Stimulated activated CD8-positive, alpha-beta memory T cell treated with anti-CD3 and anti-CD28 coated beads, Interleukin-7, amount 100 ng/mL, for 48 hours (primary cell): ENCODE data around the gene EIPR1.
"Not testable (repeated sequence)": the region's sequence is repeated elsewhere in the genome, so short reads cannot be mapped to it uniquely, and the experiment has no call there.

ENCODE experiments used
- DNase-seq, 2 donors: peaks; one replicate each; pipeline ENCODE4 v3.0.0-alpha.2; 2020; ENCODE audit warnings: low read depth in 1 of 2; ENCODE audit errors: extremely low read depth in 1 of 2

The EIPR1 gene

DNA sequence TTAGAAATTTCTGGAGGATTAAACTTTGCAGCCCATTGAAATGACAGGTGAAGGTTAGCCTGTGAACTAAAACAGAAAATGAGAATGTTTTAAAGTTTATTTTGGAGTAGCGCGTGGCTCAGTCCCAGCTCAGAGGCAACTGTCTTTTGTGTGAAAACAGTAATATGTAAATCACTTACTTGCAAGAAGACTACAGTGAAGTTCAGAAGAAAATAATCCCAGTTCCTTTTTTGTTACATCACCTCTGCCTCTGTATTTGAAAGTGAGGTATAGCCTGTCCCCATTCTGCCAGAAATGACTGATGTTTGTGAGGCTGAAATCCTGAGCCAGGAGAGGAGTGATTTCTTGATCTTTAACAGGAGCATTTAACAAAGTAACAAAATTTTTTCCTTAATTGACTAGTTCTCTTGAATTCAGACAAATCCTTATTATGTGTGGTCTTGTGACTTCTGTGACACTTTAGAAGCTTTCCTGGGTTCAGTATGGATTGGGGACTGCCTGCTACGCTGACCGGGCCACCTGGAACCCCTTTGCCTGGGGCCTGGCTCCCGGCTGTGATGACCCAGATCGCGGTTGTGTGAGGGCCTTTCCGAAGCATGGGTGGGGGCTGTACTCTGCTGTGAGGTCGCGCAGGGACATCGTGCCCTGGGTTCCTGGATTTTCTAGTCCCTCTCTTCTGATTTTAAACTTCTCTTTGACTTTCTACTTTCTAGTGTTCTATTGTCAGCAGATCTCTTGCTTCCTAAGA is 26.1 kb upstream of the EIPR1 start:
- no peak for DNase-seq

DNA sequence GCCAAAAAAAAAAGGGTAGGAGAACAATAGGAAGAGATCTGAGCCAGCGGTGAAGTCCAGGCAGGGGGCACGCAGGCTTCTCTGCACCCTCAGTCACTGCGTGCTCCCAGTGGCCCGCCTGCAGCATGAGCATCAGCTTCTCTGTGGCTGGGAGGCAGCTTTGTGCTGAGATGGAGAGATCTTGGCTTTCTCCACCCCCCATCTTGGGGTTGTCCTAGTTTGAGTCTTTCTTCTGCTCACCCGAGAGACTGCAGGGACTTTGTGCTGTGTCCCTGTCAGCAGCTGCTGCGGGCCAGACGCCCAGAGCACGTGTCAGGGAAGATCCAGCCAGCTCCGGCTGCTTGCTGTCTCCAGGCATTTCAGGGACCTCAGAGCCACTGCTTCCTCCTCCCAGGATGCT is 22.2 kb upstream of the EIPR1 start:
- no peak for DNase-seq

DNA sequence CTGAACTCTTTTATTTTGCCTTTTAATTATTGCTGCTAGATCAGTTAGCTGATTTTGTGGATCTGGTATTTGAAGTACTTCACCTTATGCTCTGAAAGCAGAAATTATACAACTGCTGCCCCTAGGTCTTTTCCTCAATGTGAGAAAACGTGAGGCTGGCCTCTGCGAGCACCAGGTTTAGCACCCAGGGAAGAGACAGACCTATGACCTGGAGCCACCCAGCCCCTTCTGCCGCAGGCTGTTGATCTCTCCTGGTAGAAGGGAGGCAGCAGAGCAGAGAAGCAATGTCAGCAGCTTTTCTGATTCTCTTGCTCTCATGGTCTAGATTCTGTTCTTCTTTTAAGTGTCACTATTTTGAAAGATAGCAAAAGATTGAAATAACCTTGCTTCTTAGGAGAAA is 21.8 kb upstream of the EIPR1 start:
- no peak for DNase-seq

DNA sequence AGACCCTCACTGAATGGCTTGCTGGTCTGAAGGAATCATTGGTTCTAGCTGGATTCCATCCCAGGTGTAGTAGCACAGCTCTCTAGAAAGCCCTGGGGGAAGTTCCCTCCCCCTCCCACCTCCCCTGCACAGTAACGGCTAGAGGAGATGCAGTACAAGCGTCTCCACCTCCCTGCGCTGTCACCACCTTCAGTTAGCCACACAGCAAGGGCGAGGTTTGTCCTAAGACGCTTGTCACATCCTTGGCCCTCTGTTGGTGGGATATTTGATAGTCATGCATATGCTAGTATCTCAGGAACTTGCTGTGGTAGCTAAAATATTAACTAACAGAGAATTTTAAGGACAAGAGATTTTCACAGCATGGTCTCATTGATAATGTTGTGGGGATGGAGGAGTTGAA is 21.2 kb upstream of the EIPR1 start:
- DNase-seq, result no peak

DNA sequence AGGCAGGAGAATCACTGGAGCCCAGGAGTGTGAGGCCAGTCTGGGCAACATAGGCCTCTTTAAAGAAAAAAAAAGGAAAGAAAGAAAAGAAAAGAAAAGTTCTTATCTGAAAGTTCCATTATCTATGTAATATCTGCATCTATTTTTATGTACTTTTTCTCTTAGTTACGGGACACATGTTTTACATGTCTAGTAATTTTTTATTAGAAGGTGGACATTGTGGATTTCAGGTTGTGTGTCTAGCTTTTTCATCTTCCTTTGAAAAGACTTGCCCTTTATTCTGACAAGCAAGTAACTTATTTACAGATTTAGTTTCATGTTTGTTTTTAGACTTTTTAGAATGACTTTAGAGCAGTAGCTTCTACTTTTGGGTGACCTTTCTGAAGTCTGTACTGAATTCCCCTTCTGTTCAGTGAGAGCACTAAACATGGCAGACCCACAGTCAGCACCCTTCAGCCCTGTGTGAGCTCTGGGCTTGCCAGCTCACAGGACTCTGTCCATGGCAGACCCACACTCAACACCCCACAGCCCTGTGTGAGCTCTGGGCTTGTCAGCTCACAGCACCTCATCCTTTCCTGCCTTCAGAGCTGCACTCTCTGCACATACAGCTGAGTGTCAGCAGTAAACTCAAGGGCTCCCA is 19.4 kb upstream of the EIPR1 start:
- no peak for DNase-seq

DNA sequence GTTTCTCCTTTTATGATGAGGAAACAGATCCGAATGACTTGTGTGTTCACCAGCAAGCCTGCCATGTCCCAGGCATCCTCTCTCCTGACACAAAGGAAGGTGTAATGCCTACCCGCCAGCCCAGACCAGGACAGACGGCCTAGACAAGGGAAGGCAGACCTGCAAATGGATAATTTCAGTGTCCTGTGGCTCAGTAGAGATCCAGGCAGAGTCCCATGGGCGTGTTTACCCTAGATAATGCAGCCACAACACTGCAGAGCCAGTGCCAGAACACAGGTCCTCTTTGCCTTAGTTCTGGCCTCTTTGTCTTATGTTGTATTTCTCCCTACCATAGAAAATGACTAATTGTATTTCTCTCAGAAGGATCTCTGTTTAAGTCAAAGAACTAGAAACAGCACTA is 14.6 kb upstream of the EIPR1 start:
- no peak for DNase-seq

DNA sequence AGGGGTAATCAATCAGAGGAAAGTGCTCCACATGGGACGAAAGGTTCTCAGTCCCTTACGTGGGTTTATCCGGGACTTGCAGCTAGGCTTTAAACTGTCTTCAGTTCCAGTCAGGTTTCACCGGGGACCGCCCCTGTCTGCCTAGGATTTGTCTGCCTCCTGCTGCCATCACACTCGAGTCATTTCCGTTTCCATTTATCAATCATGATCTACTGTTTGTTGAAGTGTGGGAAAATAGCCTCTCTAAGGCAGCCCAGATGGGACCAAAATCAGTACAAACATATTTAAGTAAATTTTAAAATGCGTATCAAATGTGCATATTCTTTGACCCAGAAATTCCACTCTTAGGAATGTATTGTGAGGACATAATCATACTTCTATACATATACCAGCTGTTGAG is 12.4 kb upstream of the EIPR1 start:
- DNase-seq, result no peak

DNA sequence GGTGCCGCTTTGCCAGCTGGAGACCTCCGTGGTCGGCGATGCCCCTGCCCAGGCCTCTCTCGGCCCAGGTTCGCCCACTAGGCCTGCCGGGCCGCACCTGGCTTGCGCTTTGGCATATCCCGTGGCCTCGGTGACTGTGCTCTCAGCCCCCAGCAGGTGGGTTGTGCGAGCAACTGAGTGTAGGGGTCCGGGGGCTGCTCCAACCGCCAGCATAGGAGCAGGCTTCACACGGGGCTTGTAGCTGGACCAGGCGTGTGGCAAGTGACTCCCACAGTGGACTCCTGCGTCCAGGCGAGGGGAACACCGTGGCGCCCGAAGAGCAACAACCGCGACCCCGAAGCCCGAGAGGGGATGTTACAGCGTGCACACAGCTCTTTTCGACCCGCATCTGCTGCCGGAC is 11.6 kb upstream of the EIPR1 start:
- no peak for DNase-seq

DNA sequence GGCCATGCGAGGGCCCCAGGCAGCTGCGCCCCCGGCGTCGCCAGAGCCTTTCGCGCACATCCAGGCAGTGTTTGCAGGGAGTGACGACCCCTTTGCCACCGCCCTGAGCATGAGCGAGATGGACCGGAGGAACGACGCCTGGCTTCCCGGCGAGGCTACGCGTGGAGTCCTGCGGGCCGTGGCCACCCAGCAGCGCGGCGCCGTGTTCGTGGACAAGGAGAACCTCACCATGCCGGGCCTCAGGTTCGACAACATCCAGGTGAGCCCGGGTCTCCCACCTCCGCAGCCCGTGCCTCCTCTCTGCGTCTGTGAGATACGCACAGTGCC is 10.8 kb upstream of the EIPR1 start:
- DNase-seq, result no peak

DNA sequence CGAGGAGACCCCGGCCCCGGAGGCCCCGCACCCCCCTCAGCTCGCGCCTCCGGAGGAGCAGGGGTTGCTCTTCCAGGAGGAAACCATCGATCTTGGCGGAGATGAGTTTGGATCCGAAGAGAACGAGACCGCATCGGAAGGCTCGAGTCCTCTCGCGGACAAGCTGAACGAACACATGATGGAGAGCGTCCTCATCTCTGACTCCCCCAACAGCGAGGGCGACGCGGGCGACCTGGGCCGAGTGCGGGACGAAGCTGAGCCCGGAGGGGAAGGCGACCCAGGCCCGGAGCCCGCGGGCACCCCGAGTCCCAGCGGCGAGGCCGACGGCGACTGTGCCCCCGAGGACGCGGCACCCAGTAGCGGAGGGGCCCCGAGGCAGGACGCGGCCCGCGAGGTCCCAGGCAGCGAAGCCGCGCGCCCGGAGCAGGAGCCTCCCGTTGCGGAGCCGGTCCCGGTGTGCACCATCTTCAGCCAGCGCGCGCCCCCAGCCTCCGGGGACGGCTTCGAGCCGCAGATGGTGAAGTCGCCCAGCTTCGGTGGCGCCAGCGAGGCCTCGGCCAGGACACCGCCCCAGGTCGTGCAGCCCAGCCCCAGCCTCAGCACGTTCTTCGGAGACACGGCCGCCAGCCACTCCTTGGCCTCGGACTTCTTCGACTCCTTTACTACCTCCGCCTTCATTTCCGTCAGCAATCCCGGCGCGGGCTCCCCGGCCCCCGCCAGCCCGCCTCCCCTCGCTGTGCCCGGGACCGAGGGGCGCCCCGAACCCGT is 10.2 kb upstream of the EIPR1 start:
- no peak for DNase-seq

DNA sequence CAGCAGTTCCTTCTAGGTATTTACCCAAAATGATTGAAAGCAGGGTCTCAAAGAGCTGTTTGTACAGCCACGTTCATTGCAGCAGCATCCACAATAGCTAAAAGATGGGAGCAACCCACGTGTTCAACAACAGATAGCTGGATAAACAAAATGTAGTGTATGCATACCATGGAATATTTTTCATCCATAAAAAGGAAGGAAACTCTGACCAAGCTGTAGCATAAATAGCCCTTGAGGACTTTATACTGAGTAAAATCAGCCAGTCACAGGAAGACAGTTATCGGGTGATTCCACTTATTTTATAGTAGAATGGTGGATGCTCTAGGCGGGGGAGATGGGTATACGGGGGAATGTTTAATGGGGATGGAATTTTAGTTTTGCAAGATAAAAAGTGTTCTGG is 9.4 kb upstream of the EIPR1 start:
- DNase-seq, result no peak

DNA sequence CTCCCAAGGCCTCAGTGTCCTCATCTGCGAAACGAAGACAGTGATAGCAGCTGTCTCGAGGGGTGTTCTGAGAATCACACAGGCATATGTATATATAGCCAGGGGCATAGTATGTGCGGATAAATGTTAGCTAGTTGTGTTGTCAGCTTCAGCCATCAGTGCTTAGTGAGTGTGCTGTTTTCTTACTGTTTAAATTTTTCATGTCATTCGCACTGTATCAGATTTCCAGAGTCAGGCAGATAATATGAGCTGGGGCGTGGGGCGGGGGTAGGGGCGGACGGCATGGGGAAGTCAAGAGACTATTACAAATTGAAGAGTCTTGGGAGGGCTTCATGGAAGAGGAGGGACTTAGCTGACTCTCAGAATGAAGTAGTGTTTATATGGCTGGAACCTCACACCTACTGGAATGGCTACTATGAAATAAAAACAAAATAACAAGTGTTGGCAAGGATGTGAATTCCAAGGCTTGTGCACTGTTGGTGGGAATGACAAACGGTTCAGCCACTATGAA is 8.9 kb upstream of the EIPR1 start:
- DNase-seq, result no peak

DNA sequence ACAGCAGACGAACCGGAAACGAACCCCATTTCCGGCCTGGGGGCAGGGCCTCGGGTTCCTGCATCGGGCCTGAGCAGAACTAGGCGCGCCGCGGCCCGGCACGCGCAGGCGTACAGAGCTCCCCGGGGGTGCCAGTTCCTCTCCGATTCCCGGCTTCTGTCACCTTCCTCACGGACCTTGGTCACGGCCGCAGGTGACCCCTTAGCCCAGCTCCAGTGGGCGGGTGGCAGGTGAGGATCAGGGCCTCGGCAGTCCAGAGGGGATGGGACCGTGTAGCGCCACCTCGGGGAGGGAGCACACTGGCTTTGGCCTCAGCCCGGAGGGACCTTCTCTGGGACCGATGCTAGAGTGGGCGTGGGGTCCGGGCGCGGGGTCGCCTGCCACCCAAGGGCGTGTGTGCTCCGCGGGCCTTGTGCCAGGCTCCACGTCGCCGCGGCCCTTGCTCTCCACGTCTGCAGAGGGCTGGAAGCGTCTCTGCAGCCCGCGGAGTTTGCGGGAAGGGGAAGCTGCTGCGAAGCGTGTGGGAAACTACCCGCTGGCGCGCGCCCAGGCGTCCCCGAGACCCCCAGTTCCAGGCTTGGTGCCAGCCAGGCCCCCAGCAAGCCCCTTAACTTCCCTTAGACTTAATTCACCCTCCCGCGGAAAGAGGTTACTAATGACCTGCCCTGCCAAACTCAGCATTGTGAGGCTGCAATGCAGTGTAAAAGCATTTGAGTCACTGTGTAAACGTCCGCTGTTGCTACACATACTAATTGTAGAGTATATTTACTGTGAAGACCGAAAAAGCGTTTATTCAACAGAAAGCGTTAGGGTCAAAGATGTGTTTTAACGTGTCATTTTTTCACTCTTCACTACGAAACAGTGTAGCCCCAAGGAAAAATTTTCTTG is 2.3 kb upstream of the EIPR1 start, which contains the start of gene TRAPPC12:
Gene TRAPPC12 (plus strand): TSS at position 48 of the 888 bp plus-strand sequence. CDS start 7,930 bp downstream, outside the sequence.
- DNase-seq, result peak; percentile 85 to 91

DNA sequence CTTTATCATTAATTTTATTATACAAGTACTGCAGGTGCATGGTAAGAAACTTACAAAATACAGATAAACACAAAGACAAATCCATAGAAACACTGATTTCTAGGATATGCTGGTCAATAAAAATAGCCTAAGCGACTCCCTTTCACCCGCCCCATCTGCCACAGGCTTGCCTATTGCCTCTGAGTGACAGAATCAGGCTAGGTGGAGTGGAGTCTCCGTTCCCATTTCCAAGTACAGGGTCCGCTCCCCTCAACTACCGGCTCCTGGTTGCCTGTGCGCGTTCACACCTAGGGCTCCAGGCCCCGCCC is 1.7 kb upstream of the EIPR1 start:
- no peak for DNase-seq

DNA sequence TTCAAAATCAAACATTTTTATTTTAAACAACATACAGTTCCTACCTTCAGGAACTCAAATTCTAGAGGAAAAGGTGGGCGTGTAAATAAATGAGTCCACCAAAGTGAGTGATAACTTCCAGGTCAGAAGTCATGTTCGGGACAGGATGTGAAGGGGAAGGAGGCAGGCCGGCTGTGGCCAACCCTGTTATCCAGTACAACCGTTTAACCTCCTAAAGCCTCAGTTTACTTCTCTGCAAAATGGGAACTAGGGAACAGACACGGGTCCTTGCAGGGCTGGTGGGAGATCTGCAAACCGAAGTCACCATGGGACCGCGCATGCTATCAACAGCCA is 373 bp downstream of the EIPR1 start:
- peak in 1 of 2 donors; percentile 27 for DNase-seq

DNA sequence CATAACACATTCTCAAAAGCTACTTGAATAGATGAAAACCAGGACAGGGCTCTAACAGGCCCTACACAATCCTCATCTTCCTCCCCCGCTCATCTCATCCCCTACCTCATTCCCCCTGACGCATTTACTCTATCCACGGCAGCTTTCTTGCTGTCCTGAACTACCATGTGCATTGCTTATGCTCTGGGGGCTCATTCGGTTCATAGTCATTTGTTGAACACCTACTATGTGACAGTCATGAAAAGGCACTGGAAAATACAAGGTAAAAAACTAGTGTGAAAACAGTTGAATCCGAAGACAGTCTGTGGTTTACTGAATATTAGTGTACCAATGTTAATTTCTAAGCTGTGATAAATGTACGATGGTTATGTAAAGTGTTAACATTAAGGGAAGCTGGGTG is 797 bp downstream of the EIPR1 start:
- DNase-seq, result no peak

DNA sequence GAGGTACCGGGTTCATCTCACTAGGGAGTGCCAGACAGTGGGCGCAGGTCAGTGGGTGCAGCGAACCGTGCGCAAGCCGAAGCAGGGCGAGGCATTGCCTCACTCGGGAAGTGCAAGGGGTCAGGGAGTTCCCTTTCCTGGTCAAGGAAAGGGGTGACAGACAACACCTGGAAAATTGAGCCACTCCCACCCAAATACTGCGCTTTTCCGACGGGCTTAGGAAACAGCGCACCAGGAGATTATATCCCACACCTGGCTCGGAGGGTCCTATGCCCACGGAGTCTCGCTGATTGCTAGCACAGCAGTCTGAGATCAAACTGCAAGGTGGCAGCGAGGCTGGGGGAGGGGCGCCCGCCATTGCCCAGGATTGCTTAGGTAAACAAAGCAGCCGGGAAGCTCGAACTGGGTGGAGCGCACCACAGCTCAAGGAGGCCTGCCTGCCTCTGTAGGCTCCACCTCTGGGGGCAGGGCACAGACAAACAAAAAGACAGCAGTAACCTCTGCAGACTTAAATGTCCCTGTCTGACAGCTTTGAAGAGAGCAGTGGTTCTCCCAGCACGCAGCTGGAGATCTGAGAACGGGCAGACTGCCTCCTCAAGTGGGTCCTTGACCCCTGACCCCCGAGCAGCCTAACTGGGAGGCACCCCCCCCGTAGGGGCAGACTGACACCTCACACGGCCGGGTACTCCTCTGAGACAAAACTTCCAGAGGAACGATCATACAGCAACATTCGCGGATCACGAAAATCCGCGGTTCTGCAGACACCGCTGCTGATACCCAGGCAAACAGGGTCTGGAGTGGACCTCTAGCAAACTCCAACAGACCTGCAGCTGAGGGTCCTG is 8.1 kb downstream of the EIPR1 start:
- DNase-seq, result not testable (repeated sequence)

DNA sequence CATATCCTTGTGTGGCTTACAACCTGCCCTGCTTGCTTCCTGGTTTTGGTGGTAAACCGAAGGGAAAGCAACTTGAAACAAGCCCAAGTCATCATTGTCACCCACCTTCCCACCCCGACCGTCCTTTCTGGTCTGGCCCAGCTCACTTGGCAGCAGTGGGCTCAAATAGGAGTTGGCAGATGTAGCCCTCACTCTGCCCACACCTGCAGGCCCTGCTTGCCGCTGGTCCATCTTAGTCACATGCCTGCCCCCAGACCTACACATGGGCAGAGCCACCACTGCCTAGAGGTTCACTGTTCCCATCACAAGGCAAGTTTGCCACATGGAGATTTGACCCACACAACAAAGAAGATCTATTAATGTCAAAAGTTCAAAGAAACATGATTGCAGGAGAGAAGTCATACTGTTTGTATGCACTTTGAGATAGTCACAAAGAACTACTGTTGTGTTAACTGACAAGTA is 9.3 kb downstream of the EIPR1 start:
- no peak for DNase-seq

DNA sequence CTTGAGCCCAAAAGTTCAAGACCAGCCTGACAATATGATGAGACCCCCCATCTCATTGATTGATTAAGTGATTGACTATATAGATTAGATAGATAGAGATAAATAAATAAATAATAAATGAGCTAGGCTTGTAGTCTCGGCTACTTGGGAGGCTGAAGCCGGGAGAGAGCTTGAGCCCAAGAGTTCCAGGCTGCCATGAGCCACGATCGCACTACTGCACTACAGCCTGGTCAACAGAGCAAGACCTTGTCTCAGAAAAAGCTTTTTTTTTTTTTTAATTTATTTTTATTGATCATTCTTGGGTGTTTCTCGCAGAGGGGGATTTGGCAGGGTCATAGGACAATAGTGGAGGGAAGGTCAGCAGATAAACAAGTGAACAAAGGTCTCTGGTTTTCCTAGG is 12.4 kb downstream of the EIPR1 start:
- DNase-seq, result no peak
